NCI-H2196 treated with DMSO at 0.1 percent for 48 hours (cell line): ENCODE measurements around the gene DNAH17.

ENCODE experiments used
- DNase-seq: peaks from one replicate; lab custom pipeline; 2025; ENCODE audit not compliant: unreplicated experiment; lab: John Stamatoyannopoulos, UW

Gene DNAH17

GRCh38 chr17:78416791-78417530 lies 160.2 kb downstream of the DNAH17 start:
- DNase-seq, result no peak

DNA sequence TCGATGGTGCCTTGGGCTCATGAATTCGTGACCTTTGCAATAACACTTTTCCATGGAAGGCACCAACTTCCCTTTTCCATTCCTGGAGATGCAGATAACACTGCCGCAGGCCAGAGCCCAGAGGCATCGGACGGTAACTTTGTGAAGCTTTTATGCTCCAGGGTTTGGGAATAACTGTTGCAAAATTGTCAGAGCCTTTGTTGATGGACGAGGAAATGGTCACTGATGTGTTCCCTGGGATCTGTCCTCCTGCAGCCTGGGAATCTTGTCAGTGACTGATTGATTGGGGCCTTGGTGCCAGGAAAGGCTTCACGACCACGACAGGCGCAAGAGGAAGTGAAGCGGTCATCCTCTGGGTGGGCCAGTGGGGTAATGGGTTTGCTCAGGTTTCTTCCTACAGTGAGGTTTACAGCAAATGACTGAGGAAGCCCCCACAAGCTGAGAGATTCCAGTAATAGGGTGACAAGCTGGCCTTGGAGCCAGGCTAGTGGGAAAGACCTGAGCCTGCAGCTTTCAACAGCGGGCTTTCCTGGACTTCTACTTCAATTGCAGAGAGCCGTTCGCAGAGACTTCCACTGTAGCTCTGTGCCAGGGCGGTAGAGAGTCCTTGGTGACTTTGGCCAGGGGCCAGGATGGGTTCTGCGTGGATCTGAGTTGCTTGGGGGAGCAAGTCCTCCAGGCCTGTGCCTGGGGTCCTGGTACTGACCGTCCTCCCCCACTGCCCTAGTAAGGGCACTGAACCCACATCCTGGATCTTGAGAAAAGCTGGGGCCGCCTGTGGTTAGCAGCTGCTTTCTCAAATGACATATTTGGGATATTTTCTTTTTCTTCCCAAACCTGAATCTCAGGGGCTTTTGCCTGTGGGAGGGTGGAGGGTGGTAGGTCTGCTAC lies 161.1 kb downstream of the DNAH17 start:
- no peak for DNase-seq

- no peak for DNase-seq
Observed at GRCh38 chr17:78414178-78415162, 162.7 kb downstream of the DNAH17 start.

DNA sequence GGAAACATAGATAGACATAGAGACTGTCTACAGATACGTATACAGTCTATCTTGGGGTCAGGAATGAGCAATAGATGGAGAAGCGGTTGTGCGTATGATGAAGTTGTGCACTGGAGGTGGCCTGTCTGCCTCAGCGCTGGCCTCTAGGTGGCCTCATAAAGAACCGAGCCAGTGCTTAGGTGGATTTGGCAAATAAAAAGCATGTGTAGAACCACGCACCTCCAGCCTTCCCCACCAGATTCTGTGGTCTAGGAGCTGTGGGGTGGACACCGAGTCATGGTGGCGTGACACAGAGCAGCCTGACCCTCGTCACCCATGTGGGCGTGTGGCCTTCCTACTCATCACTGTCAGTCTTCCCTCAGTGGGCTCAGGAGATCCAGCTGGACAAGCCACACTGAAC lies 164.8 kb downstream of the DNAH17 start:
- DNase-seq, result peak; percentile 39

DNA sequence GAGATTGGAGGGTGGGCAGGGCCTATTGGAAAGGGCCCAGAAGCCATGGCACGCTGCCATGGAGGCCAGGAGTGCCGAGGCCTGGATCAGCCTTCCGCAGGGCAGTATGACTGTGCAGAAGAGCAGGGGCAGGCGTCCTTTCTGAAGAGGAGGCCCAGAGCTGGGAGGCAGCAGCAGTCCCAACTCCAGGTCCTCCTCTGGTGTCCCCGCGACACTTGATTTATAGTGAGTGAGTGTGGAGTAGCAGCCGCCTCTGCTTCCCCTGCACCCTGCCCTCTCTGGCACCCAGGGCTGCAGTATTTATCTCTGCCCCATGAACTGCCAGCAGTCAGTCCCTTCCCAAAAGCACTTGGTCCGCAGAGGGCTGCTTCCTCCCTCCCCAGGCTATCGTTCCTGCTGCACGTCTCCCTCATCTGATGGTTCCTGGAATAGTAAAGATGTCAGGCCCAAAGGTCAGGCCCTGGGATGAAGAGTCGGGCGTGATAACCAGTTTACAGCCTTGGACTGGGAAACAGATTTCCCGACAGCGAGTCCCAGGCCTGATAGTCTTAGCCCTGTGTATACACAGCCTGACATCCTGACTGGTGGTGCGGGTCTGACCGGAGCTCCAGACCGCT lies 165.8 kb downstream of the DNAH17 start:
- DNase-seq, result no peak

DNA sequence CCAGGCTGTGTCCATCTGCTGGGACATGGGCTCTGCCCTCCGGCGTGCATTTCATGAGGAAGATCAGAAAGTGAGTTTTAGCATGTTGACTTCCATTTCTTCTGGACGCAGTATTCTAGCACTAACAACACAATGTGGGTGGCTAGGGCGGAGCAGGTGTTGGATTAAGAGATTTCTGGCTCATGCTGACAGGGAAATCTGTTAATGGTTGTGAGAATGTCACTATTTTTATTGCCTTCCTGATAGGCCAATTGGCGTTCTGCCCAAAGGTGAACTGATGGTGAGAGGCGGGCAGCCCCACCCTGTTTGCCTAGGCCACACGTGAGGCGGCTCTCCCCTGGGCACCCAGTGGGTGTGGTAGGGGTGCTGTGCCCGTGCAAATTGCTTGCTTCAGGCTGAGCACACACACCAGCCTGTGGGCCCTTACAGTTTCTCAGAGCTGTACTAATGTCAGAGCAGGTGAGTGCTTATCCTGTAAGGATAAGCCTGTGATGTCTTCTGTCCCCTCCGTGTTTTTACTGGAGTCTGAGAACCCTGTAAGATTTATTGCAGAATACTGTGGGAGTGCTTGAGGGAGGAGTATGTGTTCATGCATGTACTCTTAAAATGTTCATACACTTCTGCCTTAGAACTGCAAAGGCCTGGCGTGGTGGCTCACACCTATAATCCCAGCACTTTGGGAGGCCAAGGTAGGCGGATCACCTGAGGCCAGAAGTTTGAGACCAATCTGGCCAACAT lies 167.8 kb downstream of the DNAH17 start:
- DNase-seq, result peak; percentile 70

- DNase-seq, result no peak
Observed at GRCh38 chr17:78408476-78409050, 168.6 kb downstream of the DNAH17 start.

DNA sequence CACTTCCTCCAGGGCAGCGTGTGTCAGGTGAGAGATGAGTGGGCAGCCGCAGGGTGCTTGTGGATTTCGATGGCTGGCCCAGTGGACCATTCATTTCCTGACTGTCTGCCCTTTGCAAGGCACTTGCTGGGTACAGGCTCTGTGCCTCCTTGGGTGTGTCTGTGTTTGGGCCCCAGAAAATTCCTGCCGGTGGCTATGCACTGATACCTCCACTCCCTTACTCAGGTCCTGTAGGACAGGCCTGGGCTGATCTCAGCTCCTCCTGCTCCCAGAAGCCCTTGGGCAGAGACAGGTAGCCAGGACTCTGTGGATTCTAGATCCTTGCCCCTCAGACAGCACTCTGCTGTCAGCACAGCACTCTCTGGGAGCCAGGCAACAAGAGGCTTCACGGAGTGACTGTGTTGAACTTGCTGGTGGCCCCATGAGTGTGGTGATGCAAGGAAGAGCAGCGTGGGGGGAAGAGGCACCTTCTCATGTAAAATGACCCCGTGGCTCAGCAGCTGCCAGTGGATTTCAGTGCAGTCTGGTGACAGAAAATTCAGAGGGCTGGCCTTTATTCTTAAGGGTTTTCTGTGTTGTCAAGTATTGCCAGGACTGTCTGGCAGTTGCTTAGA lies 169.7 kb downstream of the DNAH17 start:
- DNase-seq, result no peak

DNA sequence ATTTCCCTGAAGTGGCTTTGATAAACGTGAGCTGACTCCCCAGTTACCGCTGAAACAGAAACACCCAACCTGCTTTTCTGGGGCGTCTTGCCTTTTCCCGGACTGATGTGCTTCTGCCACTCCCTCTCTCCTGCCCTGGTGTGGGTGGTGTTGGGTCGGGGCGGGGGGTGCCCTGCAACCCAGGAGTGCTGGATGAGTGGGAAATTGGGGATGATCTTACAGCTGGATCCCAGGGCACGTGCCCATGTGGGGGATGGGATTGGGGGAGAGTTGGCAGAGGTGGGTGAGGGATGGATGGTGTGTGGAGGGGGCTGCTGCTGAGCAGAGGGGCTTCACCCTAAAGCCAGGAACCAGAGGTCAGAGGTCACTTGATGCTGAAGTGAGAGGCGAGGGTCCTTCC lies 170.3 kb downstream of the DNAH17 start:
- no peak for DNase-seq

- DNase-seq, result no peak
Observed at GRCh38 chr17:78406396-78406795, 170.8 kb downstream of the DNAH17 start.

DNA sequence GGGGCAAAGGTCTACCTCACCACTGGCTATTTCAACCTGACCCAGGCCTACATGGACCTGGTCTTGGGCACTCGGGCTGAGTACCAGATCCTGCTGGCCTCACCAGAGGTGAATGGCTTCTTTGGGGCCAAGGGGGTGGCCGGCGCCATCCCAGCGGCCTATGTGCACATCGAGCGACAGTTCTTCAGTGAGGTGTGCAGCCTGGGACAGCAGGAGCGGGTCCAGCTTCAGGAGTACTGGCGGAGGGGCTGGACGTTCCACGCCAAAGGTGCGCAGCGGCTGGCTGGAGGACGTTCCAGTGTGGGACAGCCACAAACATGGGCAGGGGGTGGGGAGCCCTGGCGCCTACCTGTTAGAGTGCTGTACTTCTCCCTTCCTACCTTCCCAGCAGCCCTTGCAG lies 173.4 kb downstream of the DNAH17 start:
- no peak for DNase-seq

GRCh38 chr17:78401891-78402290 lies 175.3 kb downstream of the DNAH17 start:
- DNase-seq, result no peak

GRCh38 chr17:78401246-78401645 lies 175.9 kb downstream of the DNAH17 start:
- DNase-seq, result no peak

- DNase-seq, result no peak
Observed at GRCh38 chr17:78400581-78401240, 176.5 kb downstream of the DNAH17 start.

GRCh38 chr17:78399693-78400144 lies 177.5 kb downstream of the DNAH17 start:
- no peak for DNase-seq

DNA sequence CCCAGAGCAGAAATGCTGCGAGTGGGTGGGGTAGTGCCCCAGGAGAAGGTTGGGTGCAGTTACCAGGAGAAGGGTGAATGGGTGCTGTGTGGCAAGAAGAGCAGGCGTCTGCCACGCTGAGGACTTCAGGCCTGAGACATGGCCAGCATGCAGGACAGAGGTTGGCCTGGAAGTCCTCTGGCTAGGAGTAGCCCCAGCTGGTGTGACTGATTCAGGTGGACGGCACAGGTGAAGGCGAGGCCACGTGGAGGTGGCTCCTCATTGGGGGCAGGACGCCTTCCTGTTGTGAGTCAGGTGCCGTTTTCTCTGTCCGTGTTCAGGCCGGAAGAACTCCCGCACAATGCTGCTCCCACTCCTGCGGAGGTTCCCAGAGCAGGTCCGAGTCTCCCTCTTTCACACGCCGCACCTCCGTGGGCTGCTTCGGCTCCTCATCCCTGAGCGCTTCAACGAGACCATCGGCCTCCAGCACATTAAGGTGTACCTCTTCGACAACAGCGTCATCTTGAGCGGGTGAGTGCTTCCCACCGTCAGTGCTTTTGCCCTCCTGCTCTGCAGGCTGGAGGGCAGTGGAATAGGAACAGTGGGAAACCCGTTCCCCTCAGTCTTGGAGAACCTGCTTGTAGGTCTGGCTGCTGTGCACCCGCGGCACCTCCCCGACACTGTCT lies 178.0 kb downstream of the DNAH17 start:
- DNase-seq, result no peak

DNA sequence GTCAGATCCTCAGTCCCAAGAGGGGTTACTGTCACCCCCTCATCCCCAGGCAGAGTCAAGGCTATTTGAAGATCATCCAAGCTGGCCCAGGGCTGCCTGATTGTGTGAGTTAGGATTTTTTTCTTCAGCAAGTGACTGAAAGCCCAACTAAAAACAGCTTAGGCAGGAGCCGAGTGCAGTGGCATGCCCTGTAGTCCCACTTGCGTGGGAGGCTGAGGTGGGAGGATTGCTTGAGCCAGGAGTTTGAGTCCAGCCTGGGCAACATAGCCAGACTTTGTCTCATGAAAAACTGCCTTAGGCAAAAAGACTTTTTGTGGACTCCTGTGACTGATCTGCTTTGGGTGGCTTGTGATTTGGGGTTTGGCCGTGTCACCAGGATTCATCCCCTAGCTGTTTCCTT lies 178.8 kb downstream of the DNAH17 start:
- DNase-seq, result no peak

- no peak for DNase-seq
Observed at GRCh38 chr17:78397681-78398101, 179.5 kb downstream of the DNAH17 start.
